Vagina (tissue), 2 donors: ENCODE data around the gene OXA1L. TPM values are rescaled to one million over a fixed set of nuclear protein-coding genes. Genes with fewer than 3 reads are reported as not detected.

Experiments
- DNase-seq, 2 donors: peaks; one replicate each; pipeline ENCODE4 v3.0.0-alpha.2; 2017; ENCODE audit errors: extremely low spot score in 2 of 2
- H3K27ac ChIP-seq: fragments of 200-600 bp; sonication (generic); one replicate; pipeline ENCODE4 v1.5.1; 2019
- H3K27me3 ChIP-seq: fragments of 200-600 bp; sonication (generic); one replicate; pipeline ENCODE4 v1.5.1; 2019
- H3K36me3 ChIP-seq, 2 donors: fragments of 200-600 bp; sonication (generic); one replicate each; pipeline ENCODE4 v1.5.1; 2017 to 2019
- H3K4me1 ChIP-seq: fragments of 200-600 bp; sonication (generic); one replicate; pipeline ENCODE4 v1.5.1; 2019
- H3K4me3 ChIP-seq, 2 donors: fragments of 200-600 bp; sonication (generic); 1 replicate in 1 of 2; 2 replicates in 1 of 2; pipeline ENCODE4 v1.5.1; 2016 to 2019
- H3K9me3 ChIP-seq: fragments of 200-600 bp; sonication (generic); one replicate; pipeline ENCODE4 v1.5.1; 2019
- CTCF ChIP-seq, 3 experiments: fragments of 450-650 bp in 2 of 3; fragments of 200-600 bp in 1 of 3; sonication (generic) in 1 of 3; IDR thresholded peaks; one replicate each; pipeline ENCODE4 v1.5.1; 2017 to 2019; ENCODE audit warnings: antibody characterized with exemption in 3 of 3, mild to moderate bottlenecking in 2 of 3, moderate library complexity in 2 of 3
- POLR2A ChIP-seq, 2 donors: fragments of 450-650 bp; IDR thresholded peaks; one replicate each; pipeline ENCODE4 v1.6.1; 2017; ENCODE audit warnings: antibody characterized with exemption in 2 of 2, mild to moderate bottlenecking in 2 of 2, moderate library complexity in 2 of 2
- POLR2AphosphoS5 ChIP-seq, 2 donors: sonication (generic); formaldehyde crosslinking; IDR thresholded peaks; one replicate each; pipeline ENCODE4 v1.9.0; 2017; ENCODE audit warnings: antibody characterized with exemption in 2 of 2, mild to moderate bottlenecking in 2 of 2, low read depth in 1 of 2; ENCODE audit not compliant: insufficient read depth in 1 of 2
- intact Hi-C: fragments of 100-400 bp; cut with DNase I; formaldehyde crosslinking; loops from one replicate; pipeline ENCODE4 v1.15.1; 2023
- total RNA-seq: library from RNA; depleted of rRNA; stranded (reverse); fragments of >200 nt; gene quantifications from one replicate; pipeline ENCODE4 v1.2.3, GENCODE V29; 2016

The OXA1L gene
- total RNA-seq, 1 donor from 2014 or later: 90.8 TPM

- H3K9me3 ChIP-seq: no peaks in the 10 kb centered on the region
- H3K36me3 ChIP-seq: no peaks in the 10 kb centered on the region
- no peak for DNase-seq
- no peaks in the 10 kb centered on the region for H3K4me1 ChIP-seq
- TF ChIP-seq POLR2A (IDR thresholded peaks at IDR 0.05) (no peak), CTCF (IDR thresholded peaks at IDR 0.05) (no peak), POLR2AphosphoS5 (IDR thresholded peaks at IDR 0.05; ENCODE audit: insufficient read depth in 1 of 2, low read depth in 1 of 2) (no peak)
- H3K27me3 ChIP-seq: no peaks in the 10 kb centered on the region
- intact Hi-C loops: no loop called here
- H3K4me3 ChIP-seq: no peak overlapping the region
- no peak overlapping the region for H3K27ac ChIP-seq
Measured at GRCh38 chr14:22794551-22794951, 28.1 kb downstream of the OXA1L start.

- no peak overlapping the region for H3K4me3 ChIP-seq
- intact Hi-C loops: no loop called here
- TF ChIP-seq POLR2A (IDR thresholded peaks at IDR 0.05) (no peak), CTCF (IDR thresholded peaks at IDR 0.05) (no peak), POLR2AphosphoS5 (IDR thresholded peaks at IDR 0.05; ENCODE audit: insufficient read depth in 1 of 2, low read depth in 1 of 2) (no peak)
- H3K27ac ChIP-seq: no peak overlapping the region
- H3K4me1 ChIP-seq: no peaks in the 10 kb centered on the region
- H3K27me3 ChIP-seq: no peaks in the 10 kb centered on the region
- no peaks in the 10 kb centered on the region for H3K36me3 ChIP-seq
- no peaks in the 10 kb centered on the region for H3K9me3 ChIP-seq
- no peak for DNase-seq
Measured at GRCh38 chr14:22796087-22796707, 29.7 kb downstream of the OXA1L start.

- intact Hi-C loops: no loop called here
- no peaks in the 10 kb centered on the region for H3K36me3 ChIP-seq
- H3K27me3 ChIP-seq: no peaks in the 10 kb centered on the region
- no peak for DNase-seq
- TF ChIP-seq POLR2AphosphoS5 (IDR thresholded peaks at IDR 0.05; ENCODE audit: insufficient read depth in 1 of 2, low read depth in 1 of 2) (no peak), CTCF (IDR thresholded peaks at IDR 0.05) (no peak), POLR2A (IDR thresholded peaks at IDR 0.05) (no peak)
- no peaks in the 10 kb centered on the region for H3K4me1 ChIP-seq
- no peak overlapping the region for H3K4me3 ChIP-seq
- no peaks in the 10 kb centered on the region for H3K9me3 ChIP-seq
- no peak overlapping the region for H3K27ac ChIP-seq
Measured at GRCh38 chr14:22797017-22797917, 30.8 kb downstream of the OXA1L start.

GRCh38 chr14:22798528-22798927 is 32.0 kb downstream of the OXA1L start:
- no peak for DNase-seq
- Histone ChIP-seq H3K36me3 (no peaks in the 10 kb centered on the region), H3K27ac (no peak overlapping the region), H3K4me3 (no peak overlapping the region), H3K27me3 (no peaks in the 10 kb centered on the region), H3K9me3 (no peaks in the 10 kb centered on the region), H3K4me1 (no peaks in the 10 kb centered on the region)
- TF ChIP-seq CTCF (IDR thresholded peaks at IDR 0.05) (no peak), POLR2AphosphoS5 (IDR thresholded peaks at IDR 0.05; ENCODE audit: insufficient read depth in 1 of 2, low read depth in 1 of 2) (no peak)
- intact Hi-C loops: no loop called here

GRCh38 chr14:22800346-22800745 is 33.9 kb downstream of the OXA1L start:
- Histone ChIP-seq H3K4me1 (no peaks in the 10 kb centered on the region), H3K27me3 (no peaks in the 10 kb centered on the region), H3K36me3 (no peaks in the 10 kb centered on the region), H3K9me3 (no peaks in the 10 kb centered on the region), H3K4me3 (no peak overlapping the region), H3K27ac (no peak overlapping the region)
- intact Hi-C loops: no loop called here
- no peak for DNase-seq
- TF ChIP-seq POLR2AphosphoS5 (IDR thresholded peaks at IDR 0.05; ENCODE audit: insufficient read depth in 1 of 2, low read depth in 1 of 2) (no peak), CTCF (IDR thresholded peaks at IDR 0.05) (no peak), POLR2A (IDR thresholded peaks at IDR 0.05) (no peak)
